SIG-M5 treated with dmso at 0.1 percent for 504 hours (cell line): ENCODE data around the gene FEZF2.

Experiments used
- DNase-seq: peaks from one replicate; lab custom pipeline; 2025; ENCODE audit not compliant: unreplicated experiment; lab: John Stamatoyannopoulos, UW

The FEZF2 gene

DNA sequence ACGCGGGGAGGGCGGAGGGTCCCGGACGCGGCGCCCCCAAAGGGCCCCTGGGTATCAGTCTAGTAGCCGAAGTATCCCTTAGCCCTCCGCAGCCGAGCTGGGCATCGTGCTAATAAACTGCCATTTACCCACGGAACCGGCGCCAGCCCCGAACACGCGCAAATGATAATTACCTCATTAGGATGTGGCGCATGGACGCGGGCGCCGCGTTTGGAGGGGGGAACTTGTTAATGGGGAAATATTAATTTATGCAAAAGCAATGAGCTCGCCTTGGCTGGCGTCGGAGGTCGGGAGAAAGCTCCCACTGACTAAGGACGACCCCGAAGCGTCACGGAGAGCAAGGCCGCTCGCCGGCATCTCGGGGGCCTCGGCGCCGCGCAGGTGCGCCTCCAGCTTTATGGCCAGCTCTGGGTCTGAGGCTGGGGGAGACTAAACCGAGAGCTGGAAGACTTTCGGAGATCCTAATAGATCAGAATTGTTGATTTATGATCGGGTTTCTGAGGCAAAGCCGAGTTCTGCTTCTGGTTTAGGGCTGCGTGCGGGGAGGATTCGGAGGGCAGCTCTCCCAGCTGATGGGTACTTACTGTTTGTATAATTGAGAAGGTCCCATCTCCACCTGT, 474 bp upstream of the FEZF2 start:
- no peak for DNase-seq

DNA sequence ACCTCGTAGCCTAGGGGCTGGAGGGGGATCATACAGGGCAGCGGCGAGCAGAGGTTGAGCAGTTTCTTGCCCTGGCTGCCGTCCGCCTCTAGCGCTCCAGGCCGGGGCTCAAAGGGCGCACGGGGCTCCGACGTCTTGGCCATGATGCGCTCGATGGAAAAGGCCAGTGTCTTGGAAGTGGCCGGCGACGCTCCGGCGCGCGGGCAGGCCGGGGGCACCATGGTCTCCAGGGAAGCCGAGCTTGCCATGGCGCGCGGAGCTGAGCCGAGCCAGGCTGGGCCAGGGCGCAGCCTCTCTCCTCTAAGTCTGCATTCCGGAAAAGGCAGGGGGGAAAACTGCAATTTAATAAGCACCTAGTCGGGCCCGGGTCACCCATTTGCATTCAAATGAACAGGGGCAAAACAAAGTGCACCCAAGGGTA, 719 bp downstream of the FEZF2 start:
- no peak for DNase-seq

DNA sequence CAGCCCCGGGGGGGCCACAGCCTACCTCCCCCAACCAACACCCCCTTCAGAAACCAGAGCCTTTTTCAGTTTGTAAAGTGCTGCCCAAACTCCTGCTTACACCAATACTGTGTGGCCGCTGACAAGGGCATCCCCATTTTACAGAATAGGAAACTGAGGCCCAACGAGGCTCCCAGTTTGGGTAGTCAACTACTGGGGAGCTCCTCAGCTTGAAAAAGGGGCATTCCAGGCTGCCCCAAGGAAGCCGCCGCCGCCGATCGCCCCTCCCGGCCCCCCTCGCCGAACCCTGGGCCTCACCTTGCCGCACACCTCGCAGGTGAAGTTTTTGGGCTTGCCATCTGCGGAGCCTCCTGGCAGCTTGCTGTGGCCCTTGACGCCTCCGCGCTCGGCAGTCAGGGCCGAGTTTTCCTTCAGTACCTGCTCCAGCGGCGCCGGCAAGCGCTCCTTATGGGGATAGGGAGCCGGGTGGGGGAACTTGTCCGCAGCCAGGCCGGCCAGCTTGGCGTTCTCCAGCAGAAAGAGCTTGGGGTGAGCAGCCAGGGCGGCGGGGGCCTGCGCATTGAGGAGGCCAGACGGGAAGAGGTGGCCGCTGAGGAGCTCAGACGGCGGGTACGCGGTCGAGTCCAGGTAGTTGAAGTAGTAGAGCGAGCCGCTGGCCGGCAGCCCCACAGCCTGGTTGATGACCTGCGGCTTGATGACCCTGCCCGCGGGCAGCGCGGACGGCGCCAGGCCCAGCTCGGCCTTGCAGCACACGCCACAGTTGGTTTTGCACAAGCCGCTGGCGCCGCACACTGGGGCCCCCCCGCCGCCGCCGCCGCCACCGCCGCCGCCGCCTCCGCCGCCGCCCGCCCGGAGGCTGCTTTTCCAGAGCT, 1.4 kb downstream of the FEZF2 start:
- no peak for DNase-seq

DNA sequence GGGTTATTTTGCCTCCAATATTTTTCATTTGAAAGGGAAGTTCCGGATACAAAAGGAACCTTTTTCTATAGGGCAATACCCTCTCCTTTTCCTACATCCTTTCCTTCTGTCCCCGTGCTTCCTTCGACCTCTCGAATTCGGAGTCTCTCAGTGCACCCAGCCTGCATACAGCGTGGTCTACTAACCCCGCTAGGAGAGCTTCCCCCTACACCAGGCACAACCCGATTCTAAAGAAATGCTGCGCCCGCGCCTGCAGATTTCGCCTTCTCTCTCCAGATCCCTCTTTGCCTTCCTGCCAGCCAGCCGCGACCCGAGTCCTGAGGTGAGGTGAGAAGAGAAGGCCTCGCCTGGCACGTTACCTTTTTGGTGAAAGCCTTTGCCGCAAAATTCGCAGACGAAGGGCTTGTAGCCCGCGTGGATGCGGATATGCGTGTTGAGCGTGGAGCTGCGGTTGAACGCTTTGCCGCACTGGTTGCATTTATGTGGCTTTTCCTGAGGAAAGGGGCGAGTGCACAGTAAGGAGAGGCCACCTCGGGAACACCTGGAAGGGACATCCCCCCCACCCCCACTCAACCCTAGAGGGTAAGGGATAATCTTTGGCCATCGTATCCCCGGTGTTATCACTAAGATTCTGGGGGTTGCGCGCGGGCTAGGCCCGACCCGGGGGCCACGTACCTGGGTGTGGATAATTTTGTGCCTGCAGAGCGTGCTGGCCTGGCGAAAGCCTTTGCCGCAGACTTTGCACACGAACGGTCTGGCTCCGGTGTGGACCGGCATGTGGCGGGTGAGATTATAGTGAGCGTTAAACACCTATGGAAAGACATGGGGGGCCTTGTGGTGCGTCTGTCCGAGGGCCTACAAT, 2.3 kb downstream of the FEZF2 start:
- no peak for DNase-seq

DNA sequence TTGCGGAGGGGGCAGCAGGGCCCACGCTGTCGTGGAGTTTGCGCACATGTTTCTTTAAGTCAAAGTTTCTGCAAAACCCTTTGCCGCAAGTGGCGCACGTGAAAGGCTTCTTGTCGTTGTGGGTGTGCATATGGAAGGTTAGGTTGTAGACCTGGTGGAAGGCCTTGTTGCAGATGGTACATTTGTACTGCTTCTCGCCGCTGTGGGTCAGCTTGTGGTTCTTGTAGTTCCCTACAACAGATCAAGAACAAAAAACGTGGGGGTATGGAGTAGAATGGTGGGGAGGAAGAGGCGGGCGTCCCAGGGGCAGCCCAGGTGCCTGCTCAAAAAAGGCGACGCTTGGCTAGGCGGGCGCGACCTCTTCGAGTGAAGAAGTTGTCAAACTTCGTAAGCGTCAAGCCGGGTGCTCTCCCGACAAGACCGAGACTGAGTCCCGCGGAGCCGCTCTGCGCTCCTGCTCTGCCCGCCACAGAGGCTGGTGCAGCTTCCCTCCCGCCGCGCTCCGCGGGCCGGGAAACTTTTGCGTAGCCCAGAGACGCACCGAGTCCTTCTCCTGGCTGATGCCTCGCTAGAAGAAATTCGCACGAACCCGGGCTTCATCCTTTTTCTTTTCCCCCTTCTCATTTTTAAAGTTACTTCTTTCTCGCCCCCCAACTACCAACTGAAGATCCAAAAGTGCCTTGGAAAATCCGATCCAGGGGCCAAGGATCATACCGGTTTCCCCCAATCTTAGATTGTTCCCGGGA, 3.1 kb downstream of the FEZF2 start:
- DNase-seq, result no peak

DNA sequence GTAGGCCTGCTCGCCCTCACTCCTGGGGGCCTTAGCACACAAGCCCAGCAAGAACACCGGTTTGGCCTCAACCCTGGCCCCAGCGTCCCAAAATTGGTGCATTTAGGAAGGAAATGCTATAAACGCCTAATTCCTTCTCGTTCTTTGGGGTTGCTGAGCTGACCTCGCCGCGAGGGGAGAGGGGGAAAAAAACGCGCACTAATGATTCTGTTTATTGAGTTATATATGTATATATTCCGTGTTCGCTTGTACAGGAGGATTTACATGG, 3.9 kb downstream of the FEZF2 start:
- no peak for DNase-seq

DNA sequence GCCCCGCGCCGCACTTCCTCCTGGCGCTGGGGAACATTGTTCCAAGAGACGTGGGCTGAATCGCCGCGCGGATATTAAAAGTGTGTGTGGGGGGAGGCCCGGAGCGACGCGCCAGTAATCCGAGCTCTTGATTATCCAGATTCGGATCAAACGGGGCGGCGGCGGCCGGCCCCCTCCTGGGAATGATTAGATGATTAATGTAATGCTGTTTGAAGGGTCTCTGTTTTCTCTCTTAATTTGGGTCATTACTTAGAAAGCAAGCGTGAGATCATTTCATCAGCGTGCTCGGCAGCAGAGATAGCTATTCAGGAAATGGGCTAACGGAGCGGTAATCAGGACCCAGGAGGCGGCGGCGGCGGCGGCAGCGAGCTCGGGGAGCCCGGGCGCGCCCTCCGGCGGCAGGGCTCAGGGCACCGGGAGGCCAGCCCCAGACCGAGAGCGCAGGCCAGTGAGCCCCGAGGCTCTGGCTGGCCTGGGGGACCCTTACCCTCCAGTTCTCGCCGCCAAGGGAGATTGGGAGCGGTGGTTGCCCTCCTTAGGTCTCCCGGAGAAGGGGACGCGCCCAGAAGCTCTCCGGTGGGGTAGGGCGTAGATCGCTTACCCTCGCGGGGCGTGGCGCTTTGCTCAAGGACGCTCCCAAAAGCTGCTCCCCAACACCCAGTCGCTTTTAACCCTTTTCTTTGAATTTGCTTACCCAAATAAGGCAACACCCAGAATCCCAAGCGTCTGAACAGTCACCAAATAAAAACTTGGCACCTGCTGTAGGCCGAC, 4.5 kb downstream of the FEZF2 start:
- DNase-seq, result no peak

DNA sequence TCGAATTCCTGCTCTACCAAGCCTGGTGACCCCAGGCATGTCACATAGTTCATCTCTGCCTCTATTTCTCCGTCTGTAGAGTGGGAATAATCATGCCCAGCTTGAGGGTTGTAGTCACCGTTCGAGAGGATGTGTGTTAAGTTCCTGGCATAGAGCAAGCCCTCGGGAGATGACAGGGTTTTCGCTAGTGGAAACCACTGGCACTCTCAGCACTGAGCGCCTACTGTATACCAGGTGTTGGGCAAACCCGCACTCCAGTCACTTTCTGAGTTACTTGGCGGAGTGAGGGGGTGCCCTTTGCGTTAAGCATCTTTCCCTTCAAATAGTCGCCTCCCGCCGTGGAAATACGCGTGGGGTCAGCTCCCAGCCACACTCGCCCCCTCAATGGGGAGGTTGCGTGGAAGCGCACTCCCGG, 5.1 kb downstream of the FEZF2 start:
- DNase-seq, result no peak

DNA sequence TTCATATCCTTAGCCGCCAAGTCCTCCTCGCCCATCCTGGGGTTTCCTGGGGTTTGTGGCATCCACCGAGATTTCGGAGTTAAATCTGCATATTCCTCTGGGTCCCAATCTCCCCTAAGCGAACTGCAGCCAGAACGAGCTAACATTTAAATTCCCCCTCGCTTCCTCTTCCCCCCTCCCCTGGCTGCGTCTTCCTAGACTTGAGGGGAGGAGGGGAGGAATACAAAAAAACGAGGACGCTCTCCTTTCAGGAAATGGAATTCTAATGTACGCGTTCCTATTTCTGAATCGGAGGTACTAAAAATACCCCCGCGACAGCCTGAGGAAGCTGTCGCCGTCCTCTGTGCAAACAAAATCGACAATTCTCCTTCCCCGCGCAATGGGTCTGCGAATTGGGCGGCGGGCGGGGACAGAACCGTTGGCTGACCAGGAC, 5.6 kb downstream of the FEZF2 start:
- no peak for DNase-seq

DNA sequence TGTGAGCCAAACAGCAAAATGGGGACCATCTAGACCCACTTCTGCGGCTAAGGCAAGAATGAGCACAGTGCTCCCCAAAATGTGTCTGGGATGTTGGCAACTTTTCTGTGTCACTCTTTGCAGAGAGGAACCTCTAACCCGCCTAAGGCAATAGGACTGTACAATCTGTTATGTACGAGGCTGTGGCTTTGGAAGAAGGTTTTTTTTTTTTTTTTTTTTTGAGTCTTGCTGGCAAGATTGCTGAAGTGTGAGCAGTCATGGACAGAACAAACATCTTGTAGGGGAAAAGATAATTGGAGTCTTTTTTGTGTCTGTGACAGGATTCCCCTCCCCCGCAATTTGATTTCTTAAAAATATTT, 7.2 kb downstream of the FEZF2 start:
- no peak for DNase-seq

DNA sequence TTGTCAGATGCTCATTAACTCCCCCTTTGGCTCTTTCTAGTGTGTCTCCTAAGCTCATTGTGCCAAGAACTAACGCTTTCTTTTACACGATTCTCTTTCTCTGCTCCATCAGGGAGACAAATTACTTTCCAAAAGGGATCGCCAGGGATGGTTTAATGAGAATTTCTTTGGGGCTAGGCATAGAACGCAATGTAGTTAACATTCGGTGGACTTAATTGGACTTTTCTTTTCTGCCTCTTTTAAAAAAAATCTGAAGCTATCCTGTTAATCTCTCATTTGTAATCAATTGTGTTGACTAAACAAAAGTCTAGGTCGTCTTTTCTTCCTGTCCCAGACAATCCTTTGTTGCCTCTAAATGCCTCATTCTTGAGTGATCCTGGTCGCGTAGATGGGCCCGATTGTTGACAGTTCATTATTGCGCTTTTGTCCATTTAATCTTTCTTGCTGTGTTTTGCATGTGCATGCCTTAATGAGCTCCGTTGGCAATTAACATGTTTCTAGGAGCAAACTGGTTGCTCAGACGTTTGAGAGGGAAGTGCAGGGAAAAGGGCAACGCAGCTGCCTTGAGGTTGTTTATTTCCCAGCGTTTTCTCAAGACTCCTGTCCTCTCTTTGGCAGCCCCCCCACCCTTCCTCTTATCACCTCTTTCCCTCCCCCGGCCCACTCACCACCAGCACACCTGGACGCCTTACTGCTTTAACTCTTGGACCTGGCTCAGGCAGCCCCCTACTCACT, 7.8 kb downstream of the FEZF2 start:
- no peak for DNase-seq

DNA sequence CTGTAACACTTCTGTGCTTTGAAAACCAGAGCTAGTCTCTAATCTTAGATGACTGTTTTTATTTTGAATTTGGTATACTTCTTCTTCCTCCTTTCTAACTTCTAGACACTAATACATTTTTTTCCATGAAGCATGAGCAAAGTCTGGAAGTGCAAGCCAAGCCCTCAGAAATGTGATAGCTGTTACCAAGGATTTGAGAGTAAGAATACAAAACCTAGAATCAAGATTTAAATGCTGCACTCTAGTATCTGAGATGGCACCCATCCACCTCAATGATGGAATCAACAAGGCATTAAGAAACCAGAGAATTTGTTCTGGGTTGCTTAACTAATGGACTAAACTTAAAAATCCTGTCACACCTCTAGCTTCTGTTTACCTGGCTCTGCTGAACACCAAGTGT, 9.2 kb downstream of the FEZF2 start:
- DNase-seq, result no peak

DNA sequence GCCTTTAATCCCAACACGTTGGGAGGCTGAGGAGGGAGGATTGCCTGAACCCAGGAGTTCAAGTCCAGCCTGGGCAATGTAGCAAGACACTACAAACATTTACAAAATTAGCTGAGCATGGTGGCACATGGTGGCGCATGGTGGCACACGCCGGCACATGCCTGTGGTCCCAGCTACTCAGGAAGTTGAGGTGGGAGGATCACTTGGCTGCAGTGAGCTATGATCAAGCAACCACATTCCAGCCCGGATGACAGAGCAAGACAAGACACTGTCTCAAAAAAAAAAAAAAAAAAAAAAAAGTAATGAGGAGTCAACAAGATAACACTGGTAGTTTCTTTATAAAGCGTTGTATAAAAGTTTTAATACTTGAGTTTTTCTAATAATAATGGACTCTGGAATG, 10.1 kb downstream of the FEZF2 start:
- DNase-seq, result no peak

DNA sequence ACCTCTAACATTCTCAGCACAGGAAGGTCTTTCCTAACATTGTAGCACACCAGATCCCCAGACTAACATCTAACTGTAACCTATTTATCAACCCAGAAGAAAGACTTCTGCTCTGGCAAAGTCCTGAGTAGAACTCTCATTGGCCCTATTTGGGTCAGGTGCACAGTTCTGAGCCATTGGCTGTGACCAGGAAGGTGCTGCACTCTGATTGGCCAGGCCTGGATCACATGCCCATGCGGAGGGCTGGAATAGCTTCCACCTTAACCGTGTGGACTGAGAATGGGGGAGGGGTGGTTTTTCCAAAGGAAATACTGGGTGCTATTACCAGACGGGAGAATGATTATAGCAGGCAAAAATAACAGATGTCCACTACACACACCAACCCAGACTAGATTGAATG, 11.5 kb downstream of the FEZF2 start:
- no peak for DNase-seq

DNA sequence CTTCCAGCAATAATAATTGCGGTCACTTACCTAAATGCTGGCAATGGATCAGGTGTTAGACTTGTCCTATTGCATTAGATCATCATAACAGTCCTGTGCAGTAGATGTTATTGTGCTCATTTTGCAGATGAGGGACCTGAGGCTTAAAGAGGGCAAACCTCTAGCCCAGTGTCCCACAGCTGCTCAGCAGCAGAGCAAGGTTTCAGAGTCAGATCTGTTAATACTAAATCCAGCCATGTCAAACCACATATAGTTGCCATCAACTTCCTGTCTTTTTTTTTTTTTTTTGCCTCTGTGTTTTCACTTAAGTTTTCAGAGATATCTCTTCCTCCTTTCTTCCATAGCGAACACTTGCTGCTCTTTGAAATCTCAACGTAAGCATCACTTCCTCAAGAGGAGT, 12.1 kb downstream of the FEZF2 start:
- no peak for DNase-seq

DNA sequence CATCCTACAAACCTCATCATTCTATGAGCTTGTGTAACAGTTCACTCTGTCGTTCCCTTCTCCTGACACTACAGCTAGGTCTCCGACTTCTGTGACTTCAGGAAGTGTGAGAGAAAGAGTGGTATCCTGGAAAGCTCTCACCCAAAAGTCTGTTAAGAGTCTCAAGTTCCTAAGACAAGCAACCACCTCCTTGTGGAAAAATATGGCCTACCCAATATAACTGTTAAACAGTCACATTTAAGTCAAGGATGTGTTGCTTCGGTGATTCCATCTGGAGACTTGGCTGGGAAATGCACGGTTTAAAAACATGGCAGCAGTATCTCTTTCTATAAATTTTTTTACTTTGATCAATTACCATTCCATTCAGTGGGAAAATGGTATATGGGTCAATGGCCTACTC, 13.8 kb downstream of the FEZF2 start:
- DNase-seq, result no peak

DNA sequence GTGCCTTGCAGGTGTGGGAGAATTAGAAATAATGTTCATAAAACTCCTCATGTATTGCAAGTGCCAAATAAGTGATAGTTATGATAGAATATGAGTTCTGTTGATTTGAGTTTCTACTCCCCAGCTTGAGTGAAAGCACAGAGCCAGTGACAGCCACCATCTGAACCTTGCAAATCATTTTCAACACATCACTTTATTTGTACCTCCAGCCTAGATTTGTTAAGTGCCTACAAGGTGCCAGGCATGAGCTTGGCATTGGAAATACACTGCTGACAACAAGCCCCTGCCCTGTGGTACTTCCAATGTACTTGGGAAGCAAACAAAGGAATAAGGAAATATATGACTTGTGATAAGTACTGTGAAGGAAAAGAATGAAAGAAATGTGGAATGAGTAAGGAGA, 17.0 kb downstream of the FEZF2 start:
- DNase-seq, result no peak

DNA sequence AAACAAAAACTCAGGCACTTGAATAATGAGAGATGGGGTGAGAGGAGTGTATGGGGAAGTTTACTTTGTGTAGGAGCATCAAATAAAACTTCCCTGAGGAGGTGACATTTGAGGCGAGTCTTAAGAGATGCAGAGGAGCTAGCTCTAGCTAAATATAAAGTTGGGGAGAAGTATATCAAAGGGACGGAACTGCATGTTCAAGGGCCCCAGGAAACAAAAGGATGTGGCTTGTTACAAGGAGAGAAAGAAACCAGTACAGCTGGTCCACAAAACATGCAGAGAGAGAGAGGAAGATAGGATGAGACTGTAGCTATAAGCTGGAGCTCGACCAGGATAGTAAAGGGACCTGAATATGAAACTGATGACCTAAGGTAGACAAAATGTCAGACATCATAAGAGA, 17.6 kb downstream of the FEZF2 start:
- no peak for DNase-seq

DNA sequence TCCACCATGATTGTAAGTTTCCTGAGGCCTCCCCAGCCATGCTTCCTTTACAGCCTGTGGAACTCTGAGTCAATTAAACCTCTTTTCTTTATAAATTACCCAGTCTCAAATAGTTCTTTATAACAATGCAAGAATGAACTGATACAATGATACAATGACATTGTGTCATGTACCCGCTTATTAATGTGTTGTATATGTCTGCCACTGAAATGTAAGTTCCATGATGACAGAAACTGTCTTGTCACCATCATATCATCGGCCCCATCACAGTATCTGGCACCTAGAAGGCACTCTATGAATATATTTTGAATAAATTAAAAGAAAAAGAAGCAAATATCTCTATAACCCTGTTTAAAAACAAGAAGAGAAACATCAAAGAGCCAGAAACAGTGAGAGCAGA, 29.6 kb downstream of the FEZF2 start:
- DNase-seq, result no peak

DNA sequence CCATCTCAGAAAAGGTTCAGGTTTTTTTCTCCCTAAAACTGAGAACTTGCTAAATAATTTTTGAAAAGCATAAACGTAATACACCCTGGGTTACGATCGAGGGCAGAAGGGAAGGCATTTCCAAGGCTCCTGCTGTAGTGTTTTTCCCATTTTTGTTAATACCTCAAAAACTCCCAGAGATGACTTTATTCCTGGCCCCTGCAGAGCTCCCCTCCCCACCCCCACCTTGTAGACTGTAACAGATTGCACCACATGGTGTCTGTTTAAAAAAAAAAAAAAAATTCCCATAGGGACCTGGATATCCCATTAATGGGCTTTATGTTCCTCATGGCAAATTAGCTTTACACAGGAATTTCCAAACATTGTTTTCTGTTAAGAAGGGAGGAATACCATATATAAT, 38.2 kb downstream of the FEZF2 start:
- no peak for DNase-seq
